Activated naive CD4-positive, alpha-beta T cell treated with anti-CD3 and anti-CD28 coated beads, Interleukin-2, amount 10 ng/mL, durations not matched to agents 7 days and 5 days (primary cell): ENCODE measurements around the gene ARFGEF2.
A peak's percentile ranks its signal among the peaks of the same experiment; 100 is the strongest.
"Not testable (repeated sequence)": the region's sequence is repeated elsewhere in the genome, so short reads cannot be mapped to it uniquely, and the experiment has no call there.

Experiments used
- CTCF ChIA-PET: fragments of 350-600 bp; sonication (Branson Sonifier 250); formaldehyde crosslinking; loops from one replicate; lab custom pipeline; 2021; ENCODE audit warnings: antibody characterized with exemption; lab: Charles Lee
- DNase-seq: peaks from one replicate; pipeline ENCODE4 v3.0.0-alpha.2; 2020
- H3K27ac Mint-ChIP-seq: one replicate; pipeline ENCODE4 v1.8.0; 2021; ENCODE audit warnings: mild to moderate bottlenecking, moderate library complexity, mixed read lengths
- H3K27me3 Mint-ChIP-seq: one replicate; pipeline ENCODE4 v1.8.0; 2021; ENCODE audit warnings: mild to moderate bottlenecking, mixed read lengths
- H3K36me3 Mint-ChIP-seq: one replicate; pipeline ENCODE4 v1.8.0; 2021; ENCODE audit warnings: mixed read lengths
- H3K4me1 Mint-ChIP-seq: one replicate; pipeline ENCODE4 v1.8.0; 2021; ENCODE audit warnings: mixed read lengths
- H3K4me3 Mint-ChIP-seq: one replicate; pipeline ENCODE4 v1.8.0; 2021; ENCODE audit warnings: mild to moderate bottlenecking, moderate library complexity, mixed read lengths
- H3K9me3 Mint-ChIP-seq: one replicate; pipeline ENCODE4 v1.8.0; 2021; ENCODE audit warnings: mixed read lengths

Gene ARFGEF2

GRCh38 chr20:48962976-48963771, 41.7 kb downstream of the ARFGEF2 start:
- no peak overlapping the region for H3K27ac Mint-ChIP-seq
- CTCF ChIA-PET: no interaction called here

DNA sequence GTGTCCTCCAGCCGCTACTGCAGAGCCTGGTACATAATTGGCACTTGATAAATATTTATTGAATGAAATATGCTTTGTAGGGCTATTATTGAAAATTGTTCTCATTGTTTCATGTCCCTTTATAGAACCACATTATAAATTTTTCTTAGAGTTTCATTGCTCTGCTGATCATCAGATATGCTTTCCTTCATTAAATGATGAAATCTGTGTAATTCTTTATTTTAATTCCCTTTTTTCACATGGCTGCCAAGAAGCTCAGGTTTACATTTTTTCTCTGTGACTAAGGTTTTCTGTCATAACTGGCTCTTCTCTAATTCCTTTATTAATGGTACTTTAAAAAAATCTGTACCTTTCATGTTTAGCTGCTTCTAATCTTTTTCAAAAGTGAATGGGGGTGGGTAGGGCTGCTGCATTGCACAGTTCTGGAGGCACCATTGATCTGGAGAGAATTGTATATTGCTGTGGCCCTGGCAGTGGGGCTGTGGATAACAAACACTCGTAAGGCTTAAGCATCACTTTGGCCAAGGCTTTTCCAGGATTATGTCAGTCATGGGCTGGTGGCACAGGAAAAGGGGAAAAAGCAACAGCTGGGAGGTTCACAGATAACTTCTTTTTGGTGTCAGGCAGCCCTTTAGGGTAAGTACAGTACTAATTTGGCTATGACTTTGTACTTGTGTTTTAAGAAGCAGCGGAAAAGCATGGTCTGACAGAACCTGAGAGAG, 43.8 kb downstream of the ARFGEF2 start:
- CTCF ChIA-PET: no interaction called here
- no peak overlapping the region for H3K4me3 Mint-ChIP-seq
- H3K9me3 Mint-ChIP-seq: no peaks in the 10 kb centered on the region
- no peaks in the 10 kb centered on the region for H3K4me1 Mint-ChIP-seq
- peaks cover 35% of the 10 kb centered on the region for H3K36me3 Mint-ChIP-seq
- no peak for DNase-seq
- no peaks in the 10 kb centered on the region for H3K27me3 Mint-ChIP-seq
- no peak overlapping the region for H3K27ac Mint-ChIP-seq

More at GRCh38 chr20:48962976-48963771, 41.7 kb downstream of the ARFGEF2 start:
- DNase-seq: no peak
- H3K27me3 Mint-ChIP-seq: no peaks in the 10 kb centered on the region
- H3K4me3 Mint-ChIP-seq: no peak overlapping the region
- H3K36me3 Mint-ChIP-seq: peaks cover 23% of the 10 kb centered on the region
- H3K4me1 Mint-ChIP-seq: no peaks in the 10 kb centered on the region
- H3K9me3 Mint-ChIP-seq: no peaks in the 10 kb centered on the region

DNA sequence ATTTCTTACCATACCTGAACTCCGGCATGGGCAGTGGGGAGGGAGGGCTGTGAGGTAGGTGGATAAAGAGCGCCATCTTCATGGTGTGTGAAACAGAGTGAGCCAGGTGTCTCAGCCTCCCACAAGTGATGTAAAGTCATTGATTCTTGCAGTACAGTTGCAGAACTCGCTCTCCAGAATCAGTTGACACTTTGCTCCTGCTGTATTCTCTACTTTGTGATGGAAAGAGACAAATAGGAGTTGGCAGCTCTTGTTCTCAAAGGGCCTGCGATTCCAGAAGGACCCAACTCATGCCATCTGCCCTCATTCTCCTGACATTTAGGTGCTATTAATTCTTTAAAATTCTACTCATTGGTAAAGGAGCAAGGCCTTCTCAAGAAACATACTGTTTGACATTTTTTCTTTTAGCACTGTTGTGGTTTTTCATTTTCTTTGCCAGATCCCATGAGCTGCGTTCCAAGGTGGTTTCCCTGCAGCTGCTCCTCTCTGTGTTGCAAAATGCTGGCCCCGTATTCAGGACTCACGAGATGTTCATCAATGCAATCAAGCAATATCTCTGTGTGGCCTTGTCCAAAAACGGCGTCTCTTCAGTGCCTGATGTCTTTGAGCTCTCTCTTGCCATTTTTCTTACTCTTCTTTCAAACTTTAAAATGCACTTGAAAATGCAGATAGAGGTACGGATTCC, 49.3 kb downstream of the ARFGEF2 start:
- H3K27ac Mint-ChIP-seq: no peak overlapping the region
- H3K36me3 Mint-ChIP-seq: peaks cover 36% of the 10 kb centered on the region
- no peaks in the 10 kb centered on the region for H3K4me1 Mint-ChIP-seq
- no peak overlapping the region for H3K4me3 Mint-ChIP-seq
- H3K9me3 Mint-ChIP-seq: no peaks in the 10 kb centered on the region
- H3K27me3 Mint-ChIP-seq: no peaks in the 10 kb centered on the region
- CTCF ChIA-PET: no interaction called here
- DNase-seq: no peak

DNA sequence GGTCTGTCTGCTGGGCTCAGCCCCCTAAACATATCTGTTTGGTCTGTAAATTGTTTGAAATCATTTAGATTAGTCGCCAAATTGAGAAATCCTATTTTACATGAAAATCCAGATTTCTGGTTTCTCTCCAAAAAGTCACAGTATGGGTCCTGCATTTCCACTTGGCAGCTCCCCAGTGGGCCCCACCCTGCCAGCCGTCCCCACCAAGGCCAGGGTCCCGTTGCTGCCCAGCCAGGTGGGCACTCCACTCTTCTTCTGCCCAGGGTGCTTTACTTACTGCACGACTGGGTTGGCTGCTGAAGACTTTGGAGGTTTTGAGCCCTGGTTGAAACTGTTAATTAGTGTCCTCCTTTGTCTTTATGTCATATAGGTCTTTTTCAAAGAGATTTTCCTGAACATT, 50.4 kb downstream of the ARFGEF2 start:
- H3K36me3 Mint-ChIP-seq: peaks cover 35% of the 10 kb centered on the region
- H3K4me1 Mint-ChIP-seq: no peaks in the 10 kb centered on the region
- no peak overlapping the region for H3K27ac Mint-ChIP-seq
- H3K9me3 Mint-ChIP-seq: no peaks in the 10 kb centered on the region
- DNase-seq: no peak
- CTCF ChIA-PET: no interaction called here
- no peaks in the 10 kb centered on the region for H3K27me3 Mint-ChIP-seq
- H3K4me3 Mint-ChIP-seq: no peak overlapping the region

GRCh38 chr20:48972816-48973215, 51.3 kb downstream of the ARFGEF2 start:
- CTCF ChIA-PET: no interaction called here
- no peaks in the 10 kb centered on the region for H3K4me1 Mint-ChIP-seq
- no peak overlapping the region for H3K27ac Mint-ChIP-seq
- peaks cover 39% of the 10 kb centered on the region for H3K36me3 Mint-ChIP-seq
- H3K9me3 Mint-ChIP-seq: no peaks in the 10 kb centered on the region
- no peaks in the 10 kb centered on the region for H3K27me3 Mint-ChIP-seq
- no peak overlapping the region for H3K4me3 Mint-ChIP-seq
- DNase-seq: no peak

- Mint-ChIP-seq H3K36me3 (peaks cover 42% of the 10 kb centered on the region), H3K4me3 (no peak overlapping the region), H3K4me1 (no peaks in the 10 kb centered on the region), H3K27me3 (no peaks in the 10 kb centered on the region), H3K27ac (no peak overlapping the region), H3K9me3 (no peaks in the 10 kb centered on the region)
- CTCF ChIA-PET: interaction anchor here (0.8 kb wide), 1 partner anchor 25 kb away, joined by 3 read pairs; no protein-coding TSS in a partner anchor
- no peak for DNase-seq
Measured at GRCh38 chr20:48975955-48976354, 54.4 kb downstream of the ARFGEF2 start.

- peaks cover 60% of the 10 kb centered on the region for H3K36me3 Mint-ChIP-seq
- CTCF ChIA-PET, DNase-seq, H3K4me3 Mint-ChIP-seq, H3K4me1 Mint-ChIP-seq, H3K27ac Mint-ChIP-seq, H3K27me3 Mint-ChIP-seq, H3K9me3 Mint-ChIP-seq: not testable (repeated sequence)
Measured at GRCh38 chr20:48979980-48980379, 58.5 kb downstream of the ARFGEF2 start.

- H3K36me3 Mint-ChIP-seq: peaks cover 53% of the 10 kb centered on the region
- H3K27me3 Mint-ChIP-seq: no peaks in the 10 kb centered on the region
- CTCF ChIA-PET: no interaction called here
- DNase-seq: no peak
- H3K4me3 Mint-ChIP-seq: no peak overlapping the region
- no peaks in the 10 kb centered on the region for H3K9me3 Mint-ChIP-seq
- H3K4me1 Mint-ChIP-seq: no peaks in the 10 kb centered on the region
- no peak overlapping the region for H3K27ac Mint-ChIP-seq
Measured at GRCh38 chr20:48983423-48984400, 62.2 kb downstream of the ARFGEF2 start.

DNA sequence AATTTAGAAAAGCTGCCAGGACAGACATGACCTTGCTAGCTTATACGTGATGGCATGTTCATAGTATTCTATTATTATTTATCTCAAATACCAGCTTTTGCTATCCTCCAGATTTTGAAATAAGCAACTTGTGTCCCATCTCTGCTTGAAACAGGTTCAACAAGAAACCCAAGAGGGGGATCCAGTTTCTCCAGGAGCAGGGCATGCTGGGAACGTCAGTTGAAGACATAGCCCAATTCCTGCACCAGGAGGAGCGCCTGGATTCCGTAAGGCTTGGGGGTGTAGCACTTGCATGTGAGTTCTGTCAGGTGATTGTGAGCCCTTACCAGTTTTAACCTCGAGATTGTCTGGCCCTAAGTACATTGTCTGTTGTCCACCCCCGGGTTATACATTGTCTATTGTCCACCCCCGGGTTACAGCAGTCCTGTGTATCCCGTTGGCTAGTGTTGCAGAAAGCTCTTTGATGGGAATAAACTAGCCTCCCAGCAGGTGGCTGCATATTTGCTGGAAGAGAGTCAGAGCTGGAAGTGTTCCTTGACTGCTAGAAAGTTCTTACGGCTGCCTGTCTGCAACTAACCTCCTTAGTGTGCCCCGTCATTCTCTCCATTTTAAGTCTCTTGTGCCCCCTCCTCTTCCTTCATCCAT, 63.2 kb downstream of the ARFGEF2 start:
- Mint-ChIP-seq H3K36me3 (peaks cover 45% of the 10 kb centered on the region), H3K9me3 (no peaks in the 10 kb centered on the region), H3K4me3 (no peak overlapping the region), H3K4me1 (no peaks in the 10 kb centered on the region), H3K27me3 (no peaks in the 10 kb centered on the region), H3K27ac (no peak overlapping the region)
- CTCF ChIA-PET: no interaction called here
- no peak for DNase-seq

DNA sequence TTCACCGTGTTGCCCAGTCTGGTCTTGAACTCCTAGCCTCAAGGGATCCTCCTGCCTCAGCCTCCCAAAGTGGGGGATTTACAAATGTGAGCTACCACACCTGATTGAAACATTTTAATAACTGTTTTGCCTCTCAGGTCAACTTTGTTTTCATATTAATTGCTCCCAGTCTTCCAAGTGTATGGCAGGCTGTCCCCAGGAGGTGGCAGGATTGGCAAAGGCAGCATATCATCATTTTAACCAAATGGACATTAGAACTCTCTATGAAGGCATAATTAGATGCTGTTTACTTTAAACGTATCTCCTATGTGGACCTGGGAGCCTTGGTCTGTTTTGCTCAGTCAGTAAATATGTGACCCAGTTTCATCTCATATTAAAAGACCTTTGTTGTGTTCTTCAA, 65.4 kb downstream of the ARFGEF2 start:
- peak; percentile 28 for DNase-seq
- no peaks in the 10 kb centered on the region for H3K4me1 Mint-ChIP-seq
- H3K27ac Mint-ChIP-seq: no peak overlapping the region
- H3K36me3 Mint-ChIP-seq: peaks cover 47% of the 10 kb centered on the region
- H3K27me3 Mint-ChIP-seq: no peaks in the 10 kb centered on the region
- H3K4me3 Mint-ChIP-seq: no peak overlapping the region
- CTCF ChIA-PET: interaction anchor here (1.2 to 2.2 kb wide), 2 partner anchors 230 to 353 kb away, joined by 3 to 9 read pairs; no protein-coding TSS in a partner anchor
- no peaks in the 10 kb centered on the region for H3K9me3 Mint-ChIP-seq

DNA sequence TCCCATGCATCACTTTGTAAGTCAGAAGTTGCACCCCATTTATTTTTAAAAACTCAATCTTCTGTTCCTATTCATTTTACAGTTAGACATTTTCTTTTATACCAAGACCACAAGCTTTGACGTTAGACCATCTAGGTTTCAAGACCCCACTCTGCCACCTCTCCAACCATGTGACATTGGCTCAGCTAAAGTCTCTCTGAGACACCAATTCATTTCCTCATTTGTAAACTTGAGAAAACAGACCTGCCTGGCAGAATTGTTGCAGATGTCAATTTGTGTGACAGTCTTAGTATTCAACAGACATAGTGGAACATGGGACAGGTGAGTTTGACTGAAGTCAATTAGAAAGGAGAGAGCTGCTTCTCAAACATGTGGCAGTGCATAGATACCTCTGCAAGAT, 69.0 kb downstream of the ARFGEF2 start:
- no peak overlapping the region for H3K27ac Mint-ChIP-seq
- peaks cover 44% of the 10 kb centered on the region for H3K36me3 Mint-ChIP-seq
- H3K4me3 Mint-ChIP-seq: no peak overlapping the region
- CTCF ChIA-PET: no interaction called here
- no peak for DNase-seq
- H3K4me1 Mint-ChIP-seq: no peaks in the 10 kb centered on the region
- no peaks in the 10 kb centered on the region for H3K9me3 Mint-ChIP-seq
- H3K27me3 Mint-ChIP-seq: no peaks in the 10 kb centered on the region

GRCh38 chr20:48995589-48995988, 74.1 kb downstream of the ARFGEF2 start:
- Mint-ChIP-seq H3K4me1 (no peaks in the 10 kb centered on the region), H3K27me3 (no peaks in the 10 kb centered on the region), H3K27ac (peak overlapping the region; percentile 4), H3K36me3 (peaks cover 51% of the 10 kb centered on the region), H3K9me3 (no peaks in the 10 kb centered on the region), H3K4me3 (no peak overlapping the region)
- CTCF ChIA-PET: no interaction called here
- no peak for DNase-seq
